Suprapubic skin (tissue), 4 donors: Measurements from ENCODE around the gene CAMSAP3. TPM values are rescaled to one million over a fixed set of nuclear protein-coding genes. Genes with fewer than 3 reads are reported as not detected.
"Not testable (repeated sequence)": the region's sequence is repeated elsewhere in the genome, so short reads cannot be mapped to it uniquely, and the experiment has no call there.

Experiments
- DNase-seq, 2 donors: peaks; one replicate each; pipeline ENCODE4 v3.0.0-alpha.2; 2019; ENCODE audit warnings: low spot score in 2 of 2
- H3K27ac ChIP-seq: fragments of 200-600 bp; sonication (generic); one replicate; pipeline ENCODE4 v1.5.1; 2019
- H3K27me3 ChIP-seq: fragments of 200-600 bp; sonication (generic); one replicate; pipeline ENCODE4 v1.5.1; 2019
- H3K36me3 ChIP-seq: fragments of 200-600 bp; sonication (generic); one replicate; pipeline ENCODE4 v1.5.1; 2019
- H3K4me1 ChIP-seq: fragments of 200-600 bp; sonication (generic); one replicate; pipeline ENCODE4 v1.5.1; 2019
- H3K4me3 ChIP-seq: fragments of 200-600 bp; sonication (generic); one replicate; pipeline ENCODE4 v1.5.1; 2019; ENCODE audit warnings: mild to moderate bottlenecking
- H3K9me3 ChIP-seq: fragments of 200-600 bp; sonication (generic); one replicate; pipeline ENCODE4 v1.5.1; 2019
- CTCF ChIP-seq, 2 donors: fragments of 200-600 bp in 1 of 2; fragments of 450-650 bp in 1 of 2; sonication (generic) in 1 of 2; IDR thresholded peaks; one replicate each; pipeline ENCODE4 v1.5.1; 2016 to 2019; ENCODE audit warnings: antibody characterized with exemption in 2 of 2, mild to moderate bottlenecking in 1 of 2, moderate library complexity in 1 of 2
- EP300 ChIP-seq: sonication (generic); formaldehyde crosslinking; IDR thresholded peaks from one replicate; pipeline ENCODE4 v1.6.1; 2017; ENCODE audit warnings: antibody characterized with exemption
- POLR2A ChIP-seq, 2 donors: fragments of 450-650 bp; IDR thresholded peaks; one replicate each; pipeline ENCODE4 v1.6.1; 2017; ENCODE audit warnings: antibody characterized with exemption in 2 of 2, mild to moderate bottlenecking in 2 of 2, moderate library complexity in 2 of 2
- POLR2AphosphoS5 ChIP-seq, 3 donors: sonication (generic); formaldehyde crosslinking; IDR thresholded peaks; one replicate each; pipeline ENCODE4 v1.6.1; 2017; ENCODE audit warnings: antibody characterized with exemption in 3 of 3
- WGBS: methylation state at CpG from one replicate; pipeline ENCODE4 v1.1.5; 2018; 5-methylcytosine and 5-hydroxymethylcytosine counted together
- total RNA-seq, 4 donors: library from RNA; depleted of rRNA; stranded (reverse); fragments of >200 nt; gene quantifications; one replicate each; pipeline ENCODE4 v1.1.0, GENCODE V29; 2016

Gene CAMSAP3
- total RNA-seq, 4 donors from 2014 or later: 60.5 to 82.7 (median 63.9) TPM

- no peak for DNase-seq
- Histone ChIP-seq H3K36me3 (peaks cover 8% of the 10 kb centered on the region), H3K27me3 (peaks cover 18% of the 10 kb centered on the region), H3K4me3 (no peak overlapping the region), H3K4me1 (peaks cover 20% of the 10 kb centered on the region), H3K9me3 (no peaks in the 10 kb centered on the region), H3K27ac (no peak overlapping the region)
- no peak for TF ChIP-seq CTCF (IDR thresholded peaks at IDR 0.05)
- no peak for TF ChIP-seq POLR2A (IDR thresholded peaks at IDR 0.05)
- TF ChIP-seq EP300: no peak
- no peak for TF ChIP-seq POLR2AphosphoS5 (IDR thresholded peaks at IDR 0.05)
- WGBS: 87% methylated on average over 11 of the region's 11 CpGs
Observed at GRCh38 chr19:7640803-7641202, 45.1 kb downstream of the CAMSAP3 start.

GRCh38 chr19:7641290-7642276 is 45.9 kb downstream of the CAMSAP3 start:
- Histone ChIP-seq H3K27me3 (peaks cover 15% of the 10 kb centered on the region), H3K27ac (no peak overlapping the region), H3K36me3 (peaks cover 10% of the 10 kb centered on the region), H3K4me3 (no peak overlapping the region), H3K4me1 (peaks cover 13% of the 10 kb centered on the region), H3K9me3 (no peaks in the 10 kb centered on the region)
- TF ChIP-seq POLR2A (IDR thresholded peaks at IDR 0.05) (no peak), CTCF (IDR thresholded peaks at IDR 0.05) (no peak), EP300 (no peak), POLR2AphosphoS5 (IDR thresholded peaks at IDR 0.05) (no peak)
- no peak for DNase-seq
- 81% methylated on average over 35 of the region's 43 CpGs for WGBS

GRCh38 chr19:7642295-7643030 is 46.8 kb downstream of the CAMSAP3 start:
- DNase-seq: no peak
- Histone ChIP-seq H3K36me3 (peaks cover 19% of the 10 kb centered on the region), H3K27me3 (peaks cover 9% of the 10 kb centered on the region), H3K27ac (no peak overlapping the region), H3K4me3 (no peak overlapping the region), H3K9me3 (no peaks in the 10 kb centered on the region), H3K4me1 (peaks cover 6% of the 10 kb centered on the region)
- WGBS: 82% methylated on average over 10 of the region's 27 CpGs
- TF ChIP-seq CTCF (IDR thresholded peaks at IDR 0.05) (no peak), EP300 (no peak), POLR2AphosphoS5 (IDR thresholded peaks at IDR 0.05) (no peak), POLR2A (IDR thresholded peaks at IDR 0.05) (no peak)

GRCh38 chr19:7643031-7643415 is 47.4 kb downstream of the CAMSAP3 start:
- no peak for DNase-seq
- Histone ChIP-seq H3K9me3 (no peaks in the 10 kb centered on the region), H3K4me3 (no peak overlapping the region), H3K27me3 (peaks cover 3% of the 10 kb centered on the region), H3K4me1 (peaks cover under 1% of the 10 kb centered on the region), H3K27ac (no peak overlapping the region), H3K36me3 (peaks cover 22% of the 10 kb centered on the region)
- 93% methylated on average over 8 of the region's 8 CpGs for WGBS
- TF ChIP-seq EP300: no peak

- not testable (repeated sequence) for DNase-seq, H3K27me3 ChIP-seq, H3K4me1 ChIP-seq, H3K27ac ChIP-seq, H3K4me3 ChIP-seq, H3K9me3 ChIP-seq
- peaks cover 22% of the 10 kb centered on the region for H3K36me3 ChIP-seq
- WGBS: 88% methylated on average over 10 of the region's 10 CpGs
Observed at GRCh38 chr19:7643629-7644549, 48.2 kb downstream of the CAMSAP3 start.
